Measurements from ENCODE around the gene NTNG1.

DNA sequence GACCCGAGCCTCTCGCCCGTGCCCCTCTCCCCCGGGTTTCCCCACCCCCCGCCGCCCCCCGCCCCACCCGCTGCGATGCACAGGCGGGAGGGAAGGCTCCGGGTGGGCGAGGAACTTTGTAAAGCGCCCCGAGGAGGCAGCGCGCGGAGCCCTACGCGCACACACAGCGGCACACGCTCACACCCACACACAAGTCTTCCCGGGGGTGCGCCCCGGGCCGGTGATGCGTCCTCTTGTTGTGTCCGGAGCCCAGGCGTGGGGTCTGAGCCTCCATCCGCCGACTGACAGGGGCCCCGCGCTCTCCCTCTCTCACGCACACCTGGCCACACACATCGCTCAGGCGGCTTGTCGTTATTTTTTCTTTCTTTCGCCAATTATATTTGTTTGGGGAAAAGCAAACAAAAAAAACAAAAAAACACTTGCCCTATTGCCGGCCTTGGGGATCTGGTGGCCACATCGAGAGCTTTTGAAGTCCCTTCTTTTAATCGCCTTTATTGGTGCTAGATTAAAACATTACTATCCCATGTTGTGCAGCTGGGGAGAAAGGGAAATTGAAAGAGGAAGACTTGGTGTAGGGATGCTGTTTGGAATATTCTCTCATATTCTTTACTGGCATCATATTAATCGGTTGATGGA is 770 bp downstream of the NTNG1 start:
- TF ChIP-seq GATA3 (IDR thresholded peaks at IDR 0.05; ENCODE audit: low read depth, low read length): no peak
- TF ChIP-seq GATA2 (IDR thresholded peaks at IDR 0.05; ENCODE audit: low read depth, low read length): no peak

Data from SH-SY5Y (cell line).